ENCODE data around the gene AK8.

Gene AK8

DNA sequence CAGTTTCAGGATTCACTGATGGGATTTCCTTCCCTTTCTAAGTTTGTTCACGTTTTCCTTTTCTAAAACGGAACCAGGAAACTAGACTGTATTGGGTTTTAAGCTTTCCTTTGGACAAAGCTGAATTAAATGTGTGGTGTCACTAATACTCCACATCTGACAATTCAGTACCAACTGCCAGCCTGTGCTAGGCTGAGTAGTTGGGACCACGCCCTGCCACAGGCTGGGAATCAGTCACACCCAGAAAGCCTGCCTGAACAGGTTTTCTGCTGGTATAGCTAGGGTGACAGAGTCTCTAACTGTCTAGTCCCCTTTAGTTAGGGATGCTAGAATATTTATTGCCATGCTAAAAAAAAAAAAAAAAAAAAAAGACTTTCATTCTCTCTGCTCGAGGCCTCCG, 16.3 kb upstream of the AK8 start:
- peaks cover 0 to 2% of the 10 kb centered on the region in 2 experiments for H3K4me1 ChIP-seq (ENCODE audit: control insufficient read depth in 1 of 2, insufficient read depth in 2 of 2, low read length in 2 of 2)
- no peak overlapping the region for H2BK5ac ChIP-seq (ENCODE audit: low read depth, low read length, poor library complexity)
- H3K9me3 ChIP-seq (ENCODE audit: insufficient read depth, low read depth, low read length), result no peaks in the 10 kb centered on the region
- no peak overlapping the region for H3K23ac ChIP-seq (ENCODE audit: low read length)
- H2BK12ac ChIP-seq (ENCODE audit: low read length), result no peak overlapping the region
- H3K9ac ChIP-seq (ENCODE audit: low read length), result no peak overlapping the region
- no peak overlapping the region for H4K8ac ChIP-seq (ENCODE audit: low read depth, low read length)
- H2AFZ ChIP-seq (ENCODE audit: insufficient read depth, low read length, poor library complexity), result no peak overlapping the region
- DNase-seq, result no peak
- H3K4me2 ChIP-seq (ENCODE audit: low read length), result no peak overlapping the region
- H3K4me3 ChIP-seq (ENCODE audit: low read depth, low read length), result no peak overlapping the region
- no CpG with 5 or more reads among the region's 5 CpGs for WGBS (ENCODE audit: extremely low coverage, insufficient coverage, insufficient read length)
- H3K14ac ChIP-seq (ENCODE audit: low read length), result no peak overlapping the region
- H3K36me3 ChIP-seq (ENCODE audit: control insufficient read depth in 1 of 2, insufficient read depth in 2 of 2, low read length in 2 of 2), result peaks cover 28 to 44% of the 10 kb centered on the region in 2 experiments
- H4K12ac ChIP-seq (ENCODE audit: low read depth, low read length), result no peak overlapping the region
- no peak overlapping the region for H2AK5ac ChIP-seq (ENCODE audit: low read length)
- H2BK120ac ChIP-seq (ENCODE audit: insufficient read depth, low read length, poor library complexity), result no peak overlapping the region
- H3K79me1 ChIP-seq (ENCODE audit: low read length), result no peaks in the 10 kb centered on the region
- no peak overlapping the region for H3K18ac ChIP-seq (ENCODE audit: low read length)
- no peak overlapping the region for H3K4ac ChIP-seq (ENCODE audit: low read depth, low read length)
- H3K27me3 ChIP-seq (ENCODE audit: insufficient read depth, low read length), result no peaks in the 10 kb centered on the region
- no peak overlapping the region for H4K91ac ChIP-seq (ENCODE audit: low read depth, low read length)
- no peak overlapping the region for H3K27ac ChIP-seq (ENCODE audit: low read depth, low read length)
- no peaks in the 10 kb centered on the region for H3K79me2 ChIP-seq (ENCODE audit: control insufficient read depth, insufficient read depth, low read length, poor library complexity)

DNA sequence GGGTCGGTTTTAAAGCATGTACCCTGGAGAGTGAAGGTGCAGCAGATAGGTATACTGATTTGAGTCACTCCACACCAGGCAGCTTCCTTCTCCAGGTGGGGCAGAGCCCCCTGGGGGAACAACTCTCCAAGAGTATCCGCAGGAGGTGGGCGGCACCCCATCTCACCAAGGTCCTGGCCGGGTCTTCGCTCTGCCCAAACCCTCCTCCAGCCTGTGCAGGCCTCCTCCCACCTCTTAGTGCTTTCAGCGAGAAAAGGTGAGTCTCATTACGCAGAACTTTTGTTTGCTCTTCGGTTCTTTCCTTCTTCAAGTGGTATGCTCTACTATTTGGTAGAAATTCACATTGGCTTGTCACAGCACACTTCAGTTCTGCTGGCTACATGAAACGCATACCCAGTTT, 14.3 kb upstream of the AK8 start:
- no peaks in the 10 kb centered on the region for H3K79me1 ChIP-seq (ENCODE audit: low read length)
- peaks cover 0 to 2% of the 10 kb centered on the region in 2 experiments for H3K4me1 ChIP-seq (ENCODE audit: control insufficient read depth in 1 of 2, insufficient read depth in 2 of 2, low read length in 2 of 2)
- peaks cover 16 to 31% of the 10 kb centered on the region in 2 experiments for H3K36me3 ChIP-seq (ENCODE audit: control insufficient read depth in 1 of 2, insufficient read depth in 2 of 2, low read length in 2 of 2)
- no peak overlapping the region for H4K91ac ChIP-seq (ENCODE audit: low read depth, low read length)
- no peak overlapping the region for H3K4me3 ChIP-seq (ENCODE audit: low read depth, low read length)
- H3K23ac ChIP-seq (ENCODE audit: low read length), result no peak overlapping the region
- no CpG with 5 or more reads among the region's 9 CpGs for WGBS (ENCODE audit: extremely low coverage, insufficient coverage, insufficient read length)
- no peak overlapping the region for H4K12ac ChIP-seq (ENCODE audit: low read depth, low read length)
- H3K4ac ChIP-seq (ENCODE audit: low read depth, low read length), result no peak overlapping the region
- H3K18ac ChIP-seq (ENCODE audit: low read length), result no peak overlapping the region
- H3K9me3 ChIP-seq (ENCODE audit: insufficient read depth, low read depth, low read length), result no peaks in the 10 kb centered on the region
- no peaks in the 10 kb centered on the region for H3K79me2 ChIP-seq (ENCODE audit: control insufficient read depth, insufficient read depth, low read length, poor library complexity)
- H2AK5ac ChIP-seq (ENCODE audit: low read length), result no peak overlapping the region
- no peak for DNase-seq
- no peak overlapping the region for H3K14ac ChIP-seq (ENCODE audit: low read length)
- no peaks in the 10 kb centered on the region for H3K27me3 ChIP-seq (ENCODE audit: insufficient read depth, low read length)
- H3K9ac ChIP-seq (ENCODE audit: low read length), result no peak overlapping the region
- H4K8ac ChIP-seq (ENCODE audit: low read depth, low read length), result no peak overlapping the region
- H2AFZ ChIP-seq (ENCODE audit: insufficient read depth, low read length, poor library complexity), result no peak overlapping the region
- H2BK5ac ChIP-seq (ENCODE audit: low read depth, low read length, poor library complexity), result no peak overlapping the region
- H2BK120ac ChIP-seq (ENCODE audit: insufficient read depth, low read length, poor library complexity), result no peak overlapping the region
- no peak overlapping the region for H2BK12ac ChIP-seq (ENCODE audit: low read length)
- no peak overlapping the region for H3K27ac ChIP-seq (ENCODE audit: low read depth, low read length)
- H3K4me2 ChIP-seq (ENCODE audit: low read length), result no peak overlapping the region

DNA sequence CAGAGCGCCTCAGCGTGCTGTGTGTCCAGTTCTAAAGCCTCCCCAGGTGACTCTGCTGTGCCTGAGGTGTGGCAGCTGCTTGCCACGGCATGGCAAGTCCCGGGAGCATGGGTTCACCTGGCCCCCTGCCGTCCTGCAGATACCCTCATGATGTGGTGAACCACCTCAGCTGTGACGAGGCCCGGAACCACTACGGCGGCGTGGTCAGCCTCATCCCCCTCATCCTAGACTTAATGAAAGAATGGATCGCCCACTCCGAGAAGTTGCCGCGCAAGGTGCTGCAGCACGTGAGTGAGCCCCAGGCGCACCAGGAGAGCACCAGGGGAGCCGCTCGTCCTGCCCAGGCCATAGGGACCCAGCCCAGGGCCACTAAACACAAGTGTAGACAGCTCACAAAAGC, 10.1 kb upstream of the AK8 start:
- Histone ChIP-seq H4K91ac (ENCODE audit: low read depth, low read length) (no peak overlapping the region), H2AK5ac (ENCODE audit: low read length) (no peak overlapping the region), H3K9me3 (ENCODE audit: insufficient read depth, low read depth, low read length) (peaks cover 1% of the 10 kb centered on the region), H3K4me1 (ENCODE audit: control insufficient read depth in 1 of 2, insufficient read depth in 2 of 2, low read length in 2 of 2) (no peaks in the 10 kb centered on the region), H2BK120ac (ENCODE audit: insufficient read depth, low read length, poor library complexity) (no peak overlapping the region), H2BK12ac (ENCODE audit: low read length) (no peak overlapping the region), H3K79me2 (ENCODE audit: control insufficient read depth, insufficient read depth, low read length, poor library complexity) (no peaks in the 10 kb centered on the region), H3K4ac (ENCODE audit: low read depth, low read length) (no peak overlapping the region), H2BK5ac (ENCODE audit: low read depth, low read length, poor library complexity) (no peak overlapping the region), H3K14ac (ENCODE audit: low read length) (no peak overlapping the region), H3K23ac (ENCODE audit: low read length) (no peak overlapping the region), H3K4me3 (ENCODE audit: low read depth, low read length) (no peak overlapping the region), H3K79me1 (ENCODE audit: low read length) (no peaks in the 10 kb centered on the region), H4K8ac (ENCODE audit: low read depth, low read length) (no peak overlapping the region), H2AFZ (ENCODE audit: insufficient read depth, low read length, poor library complexity) (no peak overlapping the region), H3K36me3 (ENCODE audit: control insufficient read depth in 1 of 2, insufficient read depth in 2 of 2, low read length in 2 of 2) (peaks cover 0 to 4% of the 10 kb centered on the region in 2 experiments), H3K18ac (ENCODE audit: low read length) (no peak overlapping the region), H3K27ac (ENCODE audit: low read depth, low read length) (no peak overlapping the region), H3K27me3 (ENCODE audit: insufficient read depth, low read length) (no peaks in the 10 kb centered on the region), H4K12ac (ENCODE audit: low read depth, low read length) (peak overlapping the region; percentile 51), H3K9ac (ENCODE audit: low read length) (no peak overlapping the region), H3K4me2 (ENCODE audit: low read length) (no peak overlapping the region)
- DNase-seq, result no peak
- no CpG with 5 or more reads among the region's 18 CpGs for WGBS (ENCODE audit: extremely low coverage, insufficient coverage, insufficient read length)

DNA sequence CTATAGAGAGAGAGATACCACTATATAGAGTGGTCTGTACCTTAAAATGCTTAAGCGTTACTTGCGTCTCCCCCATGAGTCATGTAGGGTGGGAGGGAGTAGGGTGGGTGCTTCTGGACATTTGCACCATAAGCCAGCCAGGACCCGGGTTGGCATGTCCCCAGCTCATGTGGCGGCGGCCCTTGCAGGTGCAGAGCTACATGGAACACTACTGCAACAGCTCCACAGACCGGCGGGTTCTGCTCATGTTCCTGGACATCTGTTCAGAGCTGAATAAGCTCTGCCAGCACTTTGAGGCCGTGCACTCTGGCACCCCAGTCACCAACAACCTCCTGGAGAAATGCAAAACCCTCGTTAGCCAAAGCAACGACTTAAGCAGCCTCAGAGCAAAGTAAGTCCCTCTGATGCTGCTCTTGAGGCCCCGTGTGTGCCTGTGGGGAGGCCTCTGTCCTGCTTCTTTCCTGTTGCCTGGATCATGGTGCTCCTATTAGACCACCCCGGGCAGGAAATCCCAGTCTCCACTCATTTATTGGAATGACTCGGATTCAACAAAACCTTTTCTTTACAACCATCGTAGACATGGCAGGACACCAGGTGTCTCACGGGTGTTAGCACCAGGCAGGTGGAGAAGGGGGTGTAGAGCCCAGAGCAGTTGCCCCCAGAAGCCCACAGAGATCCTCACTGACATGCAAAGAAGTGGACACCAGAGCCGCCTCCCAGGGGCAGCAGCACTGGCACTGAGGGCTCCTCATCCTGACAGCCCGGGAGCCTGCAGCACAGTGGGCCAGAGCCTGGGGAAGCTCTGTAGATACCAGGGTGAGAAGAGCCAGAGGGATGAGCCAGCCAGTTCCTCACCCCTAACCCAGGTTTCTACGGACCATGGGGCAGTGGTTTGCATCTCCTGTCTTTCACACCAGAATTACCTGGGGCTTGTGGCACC, 9.4 kb upstream of the AK8 start:
- no peak overlapping the region for H2BK120ac ChIP-seq (ENCODE audit: insufficient read depth, low read length, poor library complexity)
- no peak overlapping the region for H3K27ac ChIP-seq (ENCODE audit: low read depth, low read length)
- H4K91ac ChIP-seq (ENCODE audit: low read depth, low read length), result no peak overlapping the region
- no peak overlapping the region for H3K14ac ChIP-seq (ENCODE audit: low read length)
- no peak overlapping the region for H2BK12ac ChIP-seq (ENCODE audit: low read length)
- no peak overlapping the region for H3K23ac ChIP-seq (ENCODE audit: low read length)
- H2AK5ac ChIP-seq (ENCODE audit: low read length), result no peak overlapping the region
- DNase-seq, result no peak
- no peak overlapping the region for H3K4me3 ChIP-seq (ENCODE audit: low read depth, low read length)
- no peaks in the 10 kb centered on the region for H3K79me1 ChIP-seq (ENCODE audit: low read length)
- H2AFZ ChIP-seq (ENCODE audit: insufficient read depth, low read length, poor library complexity), result no peak overlapping the region
- no peak overlapping the region for H3K4ac ChIP-seq (ENCODE audit: low read depth, low read length)
- no peak overlapping the region for H3K9ac ChIP-seq (ENCODE audit: low read length)
- no peaks in the 10 kb centered on the region for H3K4me1 ChIP-seq (ENCODE audit: control insufficient read depth in 1 of 2, insufficient read depth in 2 of 2, low read length in 2 of 2)
- peaks cover 1% of the 10 kb centered on the region for H3K9me3 ChIP-seq (ENCODE audit: insufficient read depth, low read depth, low read length)
- no peak overlapping the region for H2BK5ac ChIP-seq (ENCODE audit: low read depth, low read length, poor library complexity)
- no peak overlapping the region for H4K12ac ChIP-seq (ENCODE audit: low read depth, low read length)
- no peaks in the 10 kb centered on the region for H3K79me2 ChIP-seq (ENCODE audit: control insufficient read depth, insufficient read depth, low read length, poor library complexity)
- no peak overlapping the region for H3K4me2 ChIP-seq (ENCODE audit: low read length)
- H4K8ac ChIP-seq (ENCODE audit: low read depth, low read length), result no peak overlapping the region
- no peaks in the 10 kb centered on the region for H3K27me3 ChIP-seq (ENCODE audit: insufficient read depth, low read length)
- peaks cover 0 to 2% of the 10 kb centered on the region in 2 experiments for H3K36me3 ChIP-seq (ENCODE audit: control insufficient read depth in 1 of 2, insufficient read depth in 2 of 2, low read length in 2 of 2)
- no CpG with 5 or more reads among the region's 18 CpGs for WGBS (ENCODE audit: extremely low coverage, insufficient coverage, insufficient read length)
- H3K18ac ChIP-seq (ENCODE audit: low read length), result no peak overlapping the region
